Loucy (cell line): ENCODE measurements around the gene TGFBR3.

Source experiments
- H2AFZ ChIP-seq: fragments of 200-600 bp; sonication (generic); 2 replicates; pipeline ENCODE4 v1.6.0; 2016; ENCODE audit warnings: antibody characterized with exemption, mild to moderate bottlenecking, low read length, moderate library complexity
- H3F3A ChIP-seq: fragments of 200-600 bp; 2 replicates; pipeline ENCODE4 v1.6.0; 2016; ENCODE audit warnings: antibody characterized with exemption, low read depth, mild to moderate bottlenecking
- H3K27me3 ChIP-seq: fragments of 200-600 bp; sonication (generic); 2 replicates; pipeline ENCODE4 v1.6.1; 2014; ENCODE audit warnings: low read length, mild to moderate bottlenecking; ENCODE audit not compliant: insufficient read depth, poor library complexity, severe bottlenecking
- H3K36me3 ChIP-seq: fragments of 200-600 bp; sonication (generic); 2 replicates; pipeline ENCODE4 v1.6.1; 2016; ENCODE audit warnings: low read length; ENCODE audit not compliant: insufficient read depth
- H3K4me1 ChIP-seq: fragments of 200-600 bp; sonication (generic); 2 replicates; pipeline ENCODE4 v1.5.1; 2014; ENCODE audit warnings: low read length, mild to moderate bottlenecking; ENCODE audit not compliant: insufficient read depth, poor library complexity, severe bottlenecking
- H3K4me2 ChIP-seq: fragments of 200-600 bp; sonication (generic); 2 replicates; pipeline ENCODE4 v1.6.0; 2014; ENCODE audit warnings: antibody characterized with exemption, low read length, low read depth, mild to moderate bottlenecking; ENCODE audit not compliant: poor library complexity, severe bottlenecking
- H3K4me3 ChIP-seq: fragments of 200-600 bp; sonication (generic); 2 replicates; pipeline ENCODE4 v1.5.1; 2014; ENCODE audit warnings: low read length, mild to moderate bottlenecking, mixed read lengths; ENCODE audit not compliant: poor library complexity, severe bottlenecking
- H3K79me2 ChIP-seq: fragments of 200-600 bp; sonication (generic); 2 replicates; pipeline ENCODE4 v1.6.1; 2014; ENCODE audit warnings: low read length; ENCODE audit not compliant: insufficient read depth
- H3K9ac ChIP-seq: fragments of 200-600 bp; sonication (generic); 2 replicates; pipeline ENCODE4 v1.6.0; 2014; ENCODE audit warnings: mild to moderate bottlenecking, low read depth, low read length, moderate library complexity; ENCODE audit not compliant: poor library complexity, severe bottlenecking
- H3K9me2 ChIP-seq: fragments of 200-600 bp; sonication (generic); replicated peaks from 2 replicates; pipeline ENCODE4 v1.6.1; 2016; ENCODE audit warnings: low read depth, low read length, mixed read lengths
- H3K9me3 ChIP-seq: fragments of 200-600 bp; sonication (generic); 2 replicates; pipeline ENCODE4 v1.6.1; 2014; ENCODE audit warnings: mild to moderate bottlenecking, antibody characterized with exemption, low read length, low read depth; ENCODE audit not compliant: insufficient read depth
- H4K20me1 ChIP-seq: fragments of 200-600 bp; sonication (generic); 2 replicates; pipeline ENCODE4 v1.6.0; 2014; ENCODE audit warnings: antibody characterized with exemption, low read length, mild to moderate bottlenecking; ENCODE audit not compliant: insufficient read depth, poor library complexity, severe bottlenecking
- CTCF ChIP-seq: fragments of 200-600 bp; sonication (generic); conservative IDR thresholded peaks from 2 replicates; pipeline ENCODE4 v1.5.1; 2014; ENCODE audit warnings: mild to moderate bottlenecking, antibody characterized with exemption, low read length
- EZH2phosphoT487 ChIP-seq: fragments of 200-600 bp; IDR thresholded peaks from 2 replicates; pipeline ENCODE4 v1.6.1; 2018; ENCODE audit warnings: antibody characterized with exemption, mild to moderate bottlenecking, moderate library complexity, borderline replicate concordance

TGFBR3 gene

GRCh38 chr1:91754816-91755580 is 131.0 kb downstream of the TGFBR3 start:
- no peak for TF ChIP-seq CTCF
- no peak for TF ChIP-seq EZH2phosphoT487
- Histone ChIP-seq H4K20me1 (no peaks in the 10 kb centered on the region), H2AFZ (no peak overlapping the region), H3K4me1 (no peaks in the 10 kb centered on the region), H3K79me2 (no peaks in the 10 kb centered on the region), H3K4me2 (no peak overlapping the region), H3K36me3 (no peaks in the 10 kb centered on the region), H3F3A (no peaks in the 10 kb centered on the region), H3K27me3 (no peaks in the 10 kb centered on the region), H3K9me3 (no peaks in the 10 kb centered on the region), H3K9me2 (no peaks in the 10 kb centered on the region), H3K9ac (no peak overlapping the region), H3K4me3 (no peak overlapping the region)

GRCh38 chr1:91754348-91754747 is 131.6 kb downstream of the TGFBR3 start:
- H3K36me3 ChIP-seq = no peaks in the 10 kb centered on the region
- no peak overlapping the region for H2AFZ ChIP-seq
- no peaks in the 10 kb centered on the region for H3K9me2 ChIP-seq
- no peaks in the 10 kb centered on the region for H3F3A ChIP-seq
- no peak overlapping the region for H3K4me3 ChIP-seq
- no peaks in the 10 kb centered on the region for H3K27me3 ChIP-seq
- H3K79me2 ChIP-seq = no peaks in the 10 kb centered on the region
- no peaks in the 10 kb centered on the region for H3K4me1 ChIP-seq
- no peaks in the 10 kb centered on the region for H4K20me1 ChIP-seq
- TF ChIP-seq EZH2phosphoT487 (no peak), CTCF (no peak)
- no peak overlapping the region for H3K9ac ChIP-seq
- H3K4me2 ChIP-seq = no peak overlapping the region
- H3K9me3 ChIP-seq = no peaks in the 10 kb centered on the region

- no peaks in the 10 kb centered on the region for H3K36me3 ChIP-seq
- H3K9me2 ChIP-seq = no peaks in the 10 kb centered on the region
- no peaks in the 10 kb centered on the region for H3K9me3 ChIP-seq
- H3K4me1 ChIP-seq = no peaks in the 10 kb centered on the region
- H2AFZ ChIP-seq = no peak overlapping the region
- no peak overlapping the region for H3K4me3 ChIP-seq
- H4K20me1 ChIP-seq = no peaks in the 10 kb centered on the region
- H3F3A ChIP-seq = no peaks in the 10 kb centered on the region
- H3K79me2 ChIP-seq = no peaks in the 10 kb centered on the region
- no peaks in the 10 kb centered on the region for H3K27me3 ChIP-seq
- TF ChIP-seq CTCF (no peak), EZH2phosphoT487 (no peak)
- H3K4me2 ChIP-seq = no peak overlapping the region
- no peak overlapping the region for H3K9ac ChIP-seq
Measured at GRCh38 chr1:91753878-91754277, 132.1 kb downstream of the TGFBR3 start.
